Adipose tissue (tissue), 3 donors: ENCODE results near the gene ATP6V1B1. TPM values are rescaled to one million over a fixed set of nuclear protein-coding genes. Genes with fewer than 3 reads are reported as not detected.
A peak's percentile ranks its signal among the peaks of the same experiment; 100 is the strongest.

Source experiments
- H3K27ac ChIP-seq: one replicate; pipeline ENCODE4 v1.5.1; 2013; ENCODE audit warnings: low read depth, low read length
- WGBS, 3 donors: extraction: QIAGEN DNeasy Blood & Tissue Kit; methylation state at CpG; one replicate each; pipeline ENCODE4 v1.1.7; 2013; 5-methylcytosine and 5-hydroxymethylcytosine counted together
- polyA plus RNA-seq, 3 donors: library from polyadenylated mRNA; stranded (reverse); fragments of 200-250 nt; gene quantifications; one replicate each; pipeline ENCODE4 v1.2.3, GENCODE V29; 2013
- donor health status: healthy with polysubstance abuse.
- donor health status: Bipolar disorder and iron deficiency.
- donor health status: healthy.

The ATP6V1B1 gene
- polyA plus RNA-seq, 3 donors: 1.2 to 4.2 (median 1.9) TPM

DNA sequence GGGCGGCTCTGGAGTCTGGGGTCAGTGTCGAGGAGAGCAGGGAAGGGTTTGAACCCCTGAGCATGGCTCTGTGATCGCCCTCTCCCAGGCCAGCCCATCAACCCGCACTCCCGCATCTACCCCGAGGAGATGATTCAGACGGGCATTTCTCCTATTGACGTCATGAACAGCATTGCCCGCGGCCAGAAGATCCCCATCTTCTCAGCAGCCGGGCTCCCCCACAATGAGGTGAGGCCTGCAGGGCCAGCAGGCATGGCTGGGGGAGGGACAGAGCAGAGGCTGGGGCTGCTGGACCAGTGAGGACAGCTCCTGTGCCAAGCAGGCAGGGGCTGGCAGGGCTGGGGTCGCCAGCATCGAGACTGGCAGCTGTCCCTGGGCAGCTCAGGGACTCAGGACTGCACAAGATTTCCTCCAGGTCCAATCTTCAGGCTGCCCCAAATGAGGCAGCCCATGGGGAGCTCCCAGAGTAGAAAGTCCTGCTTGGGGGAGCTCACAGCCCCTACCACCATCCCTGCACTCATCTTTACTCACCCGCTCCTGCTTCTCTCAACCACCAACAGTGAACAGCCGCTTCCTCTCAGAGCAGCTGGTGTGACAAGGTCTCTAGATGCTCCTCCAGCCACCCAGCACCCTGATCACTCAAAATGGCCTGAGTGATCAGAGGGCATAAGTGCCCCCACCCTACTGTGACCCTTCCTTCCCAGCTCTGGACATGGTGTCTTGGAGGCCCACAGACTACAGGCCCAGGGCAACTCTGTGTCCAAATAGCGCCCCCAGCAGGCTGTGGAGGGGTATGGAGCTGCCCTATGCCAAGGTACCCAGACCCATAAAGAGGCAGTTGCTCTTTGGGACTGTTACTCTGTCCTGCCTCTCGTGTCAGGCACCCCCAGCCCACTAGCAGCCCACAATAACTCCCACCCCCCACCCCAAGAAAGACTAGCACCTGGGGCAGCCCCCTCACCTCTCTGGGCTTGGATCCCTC lies 24.4 kb downstream of the ATP6V1B1 start:
- WGBS, 3 donors: 86 to 87% (median 87%) methylated on average over 17 of the region's 17 CpGs
- no peak overlapping the region for H3K27ac ChIP-seq

- WGBS, 3 donors: 68 to 76% (median 70%) methylated on average over 14 of the region's 14 CpGs
- H3K27ac ChIP-seq: no peak overlapping the region
These were observed 25.3 kb downstream of the ATP6V1B1 start for GRCh38 chr2:70960833-70961647.

GRCh38 chr2:70961648-70961994 lies 25.9 kb downstream of the ATP6V1B1 start:
- H3K27ac ChIP-seq: no peak overlapping the region
- WGBS, 3 donors: 78 to 88% (median 86%) methylated on average over 4 of the region's 4 CpGs

GRCh38 chr2:70962211-70962884 lies 26.6 kb downstream of the ATP6V1B1 start:
- 73 to 84% (median 82%) methylated on average over 12 of the region's 12 CpGs for WGBS, 3 donors
- no peak overlapping the region for H3K27ac ChIP-seq

- H3K27ac ChIP-seq: no peak overlapping the region
- WGBS, 3 donors: 66 to 67% (median 66%) methylated on average over 18 of the region's 18 CpGs
These were observed 27.5 kb downstream of the ATP6V1B1 start for GRCh38 chr2:70962885-70963878.

- WGBS, 3 donors: 55 to 68% (median 62%) methylated on average over 4 of the region's 4 CpGs
- no peak overlapping the region for H3K27ac ChIP-seq
These were observed 28.4 kb downstream of the ATP6V1B1 start for GRCh38 chr2:70964133-70964532.

GRCh38 chr2:70964596-70965386 lies 29.1 kb downstream of the ATP6V1B1 start:
- WGBS, 3 donors: 8 to 15% (median 10%) methylated on average over 56 to 59 of the region's 59 CpGs
- no peak overlapping the region for H3K27ac ChIP-seq

DNA sequence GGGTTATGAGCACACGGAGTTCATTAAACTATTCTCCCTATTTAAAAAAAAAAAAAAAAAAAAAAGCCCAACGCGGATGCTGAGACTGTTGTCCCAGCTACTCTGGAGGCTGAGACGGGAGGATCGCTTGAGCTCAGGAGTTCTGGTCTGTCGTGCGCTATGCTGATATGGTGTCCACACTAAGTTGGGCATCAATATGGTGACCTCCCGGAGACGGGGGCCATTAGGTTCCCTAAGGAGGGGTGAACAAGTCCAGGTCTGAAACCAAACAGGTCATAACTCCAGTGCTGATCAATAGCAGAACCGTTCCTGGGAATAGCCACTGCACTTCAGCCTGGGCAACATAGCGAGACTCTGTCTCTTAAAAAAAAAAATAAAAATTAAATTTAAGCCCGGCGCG lies 29.8 kb downstream of the ATP6V1B1 start:
- 68 to 74% (median 69%) methylated on average over 14 of the region's 14 CpGs for WGBS, 3 donors
- H3K27ac ChIP-seq: no peak overlapping the region

DNA sequence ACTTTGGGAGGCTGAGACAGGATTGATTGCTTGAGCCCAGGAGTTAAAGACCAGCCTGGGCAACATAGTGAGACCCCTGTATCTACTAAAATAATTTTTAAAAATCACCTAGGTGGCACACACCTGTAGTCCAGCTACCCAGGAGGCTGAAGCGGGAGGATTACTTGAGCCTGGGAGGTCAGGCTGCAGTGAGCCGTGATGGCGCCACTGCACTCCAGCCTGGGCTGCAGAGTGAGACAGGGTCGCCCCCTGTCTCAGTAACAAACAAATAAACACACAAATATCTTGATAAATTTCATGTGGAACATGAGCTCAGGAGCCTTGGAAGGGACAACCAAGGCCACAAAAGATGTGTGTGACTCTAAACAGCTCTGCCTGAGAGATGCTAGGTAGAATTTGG lies 31.0 kb downstream of the ATP6V1B1 start:
- H3K27ac ChIP-seq: no peak overlapping the region
- WGBS, 3 donors: 71 to 80% (median 78%) methylated on average over 4 of the region's 4 CpGs

DNA sequence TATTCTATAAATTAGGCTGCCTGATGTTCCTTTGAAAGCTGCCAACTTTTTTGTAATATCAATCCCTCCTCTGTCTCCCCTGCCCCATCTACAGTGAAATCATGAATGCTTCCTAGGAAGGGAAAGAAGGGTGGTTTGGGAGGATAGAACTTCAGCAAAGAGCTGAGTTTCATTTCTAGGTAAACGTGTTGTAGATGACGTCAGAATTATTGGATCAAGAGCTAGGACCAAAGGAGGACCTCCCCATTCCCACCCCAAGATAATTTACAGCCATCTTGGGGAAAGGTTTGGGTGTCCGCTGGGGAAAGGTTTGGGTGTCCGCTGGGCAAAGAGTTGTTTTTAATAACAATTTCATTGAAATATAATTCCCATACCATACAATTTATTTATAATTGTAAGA lies 31.5 kb downstream of the ATP6V1B1 start:
- 66 to 71% (median 68%) methylated on average over 4 of the region's 4 CpGs for WGBS, 3 donors

GRCh38 chr2:70974592-70974991 lies 38.9 kb downstream of the ATP6V1B1 start:
- 92 to 94% (median 93%) methylated on average over 3 of the region's 3 CpGs for WGBS, 3 donors
- H3K27ac ChIP-seq: no peak overlapping the region

More for the DNA sequence above, 31.5 kb downstream of the ATP6V1B1 start:
- H3K27ac ChIP-seq: no peak overlapping the region

DNA sequence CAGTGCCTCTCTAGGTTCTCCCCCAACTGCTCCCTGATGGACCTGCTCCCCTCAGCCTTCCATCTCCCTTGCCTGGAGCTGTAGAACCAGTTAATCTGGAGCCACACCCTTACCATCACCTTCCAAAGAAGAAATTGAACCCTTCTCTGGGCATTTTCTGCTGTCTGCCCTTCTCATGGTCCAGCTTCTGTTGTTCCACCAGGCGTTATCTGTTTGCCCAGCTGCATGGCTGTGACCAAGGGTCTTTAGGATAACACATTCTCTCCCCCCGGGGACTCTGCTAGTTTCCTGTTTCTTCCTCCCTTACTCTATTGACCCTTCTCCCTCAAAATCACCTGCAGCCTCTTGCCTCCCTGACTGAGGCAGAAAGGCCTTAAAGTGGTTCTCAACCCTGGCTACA lies 39.5 kb downstream of the ATP6V1B1 start:
- WGBS, 3 donors: 58 to 95% (median 94%) methylated on average over 2 of the region's 2 CpGs
- H3K27ac ChIP-seq: no peak overlapping the region

- 13 to 34% (median 17%) methylated on average over 14 of the region's 14 CpGs for WGBS, 3 donors
- H3K27ac ChIP-seq: no peak overlapping the region
These were observed 42.0 kb downstream of the ATP6V1B1 start for GRCh38 chr2:70977605-70978205.

- WGBS, 3 donors: 1 to 2% (median 2%) methylated on average over 53 to 67 of the region's 67 CpGs
- peak within 1 kb of the TSS; percentile 14 for H3K27ac ChIP-seq
These were observed 42.9 kb downstream of the ATP6V1B1 start, which contains the start of gene ANKRD53 for GRCh38 chr2:70978341-70979179. TSS of gene ANKRD53 (plus strand) at chr2:70978630. CDS start at chr2:70978646, 16 bp downstream.

- 23 to 32% (median 28%) methylated on average over 19 of the region's 19 CpGs for WGBS, 3 donors
- no peak overlapping the region for H3K27ac ChIP-seq
These were observed 43.4 kb downstream of the ATP6V1B1 start for GRCh38 chr2:70979180-70979488.

DNA sequence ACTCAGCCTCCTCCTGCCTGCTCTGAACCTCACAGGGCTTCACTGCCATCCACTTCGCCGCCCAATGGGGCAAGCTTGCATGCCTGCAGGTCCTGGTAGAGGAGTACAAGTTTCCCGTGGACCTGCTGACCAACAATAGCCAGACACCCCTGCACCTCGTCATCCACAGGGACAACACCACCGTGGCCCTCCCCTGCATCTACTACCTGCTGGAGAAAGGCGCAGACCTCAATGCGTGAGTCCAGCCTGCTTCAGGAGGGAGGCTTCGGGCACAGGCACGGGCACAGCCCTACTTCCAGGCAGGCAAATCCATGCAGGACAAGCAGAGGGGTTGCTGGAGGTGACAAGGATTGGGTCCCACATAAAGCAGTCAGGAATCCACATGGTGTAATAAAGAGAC lies 43.9 kb downstream of the ATP6V1B1 start:
- no peak overlapping the region for H3K27ac ChIP-seq
- WGBS, 3 donors: 92 to 96% (median 96%) methylated on average over 9 of the region's 9 CpGs
